ENCODE data around the gene SPG11.
"Not testable (repeated sequence)": the region's sequence is repeated elsewhere in the genome, so short reads cannot be mapped to it uniquely, and the experiment has no call there.

SPG11 gene

DNA sequence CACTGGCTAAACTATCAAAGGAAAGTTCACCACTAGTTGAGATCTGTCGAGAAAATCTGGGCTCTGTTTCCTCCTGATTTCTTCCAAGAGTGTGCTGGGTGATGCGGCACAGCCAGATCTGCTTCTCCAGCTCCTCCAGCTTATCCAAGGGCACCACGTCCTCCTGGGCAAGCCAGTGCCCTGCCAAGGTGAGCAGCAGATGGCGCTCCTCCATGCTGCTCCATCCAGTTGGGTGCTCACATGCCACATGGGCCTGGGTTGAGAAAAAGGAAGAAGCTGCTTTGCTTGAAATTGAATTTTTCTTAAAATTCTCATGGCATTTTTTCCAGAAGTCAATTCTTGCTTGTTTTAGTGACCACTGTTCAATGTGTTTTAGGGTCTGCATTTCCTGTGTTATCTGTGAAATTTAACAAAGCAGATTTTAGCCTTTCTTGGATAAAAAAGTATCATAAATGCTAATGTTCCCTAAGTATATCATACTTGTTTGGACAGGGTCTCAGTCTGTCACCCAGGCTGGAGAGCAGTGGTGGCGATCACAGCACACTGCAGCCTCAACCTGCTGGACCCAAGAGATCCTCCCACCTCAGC, 79.2 kb downstream of the SPG11 start:
- WGBS = 89% methylated on average over 5 of the region's 5 CpGs
- no peak overlapping the region for H3K27ac ChIP-seq (ENCODE audit: low read depth, low read length)
- no peaks in the 10 kb centered on the region for H3K27me3 ChIP-seq (ENCODE audit: insufficient read depth, low read length)
- H3K36me3 ChIP-seq (ENCODE audit: insufficient read depth, low read length) = peaks cover 90% of the 10 kb centered on the region
- no peak overlapping the region for H3K9ac ChIP-seq (ENCODE audit: low read depth, low read length)
- H3K4me3 ChIP-seq (ENCODE audit: low read length) = no peak overlapping the region
- H3K4me1 ChIP-seq (ENCODE audit: insufficient read depth, low read length) = no peaks in the 10 kb centered on the region
- H3K9me3 ChIP-seq (ENCODE audit: insufficient read depth, low read depth, low read length) = no peaks in the 10 kb centered on the region

- no peak overlapping the region for H3K27ac ChIP-seq (ENCODE audit: low read depth, low read length)
- H3K27me3 ChIP-seq (ENCODE audit: insufficient read depth, low read length) = no peaks in the 10 kb centered on the region
- no peak overlapping the region for H3K9ac ChIP-seq (ENCODE audit: low read depth, low read length)
- H3K9me3 ChIP-seq (ENCODE audit: insufficient read depth, low read depth, low read length) = no peaks in the 10 kb centered on the region
- 100% methylated on average over 1 of the region's 2 CpGs for WGBS
- H3K4me3 ChIP-seq (ENCODE audit: low read length) = no peak overlapping the region
- H3K36me3 ChIP-seq (ENCODE audit: insufficient read depth, low read length) = peaks cover 51% of the 10 kb centered on the region
- no peaks in the 10 kb centered on the region for H3K4me1 ChIP-seq (ENCODE audit: insufficient read depth, low read length)
Measured at GRCh38 chr15:44580105-44580504, 83.4 kb downstream of the SPG11 start.

DNA sequence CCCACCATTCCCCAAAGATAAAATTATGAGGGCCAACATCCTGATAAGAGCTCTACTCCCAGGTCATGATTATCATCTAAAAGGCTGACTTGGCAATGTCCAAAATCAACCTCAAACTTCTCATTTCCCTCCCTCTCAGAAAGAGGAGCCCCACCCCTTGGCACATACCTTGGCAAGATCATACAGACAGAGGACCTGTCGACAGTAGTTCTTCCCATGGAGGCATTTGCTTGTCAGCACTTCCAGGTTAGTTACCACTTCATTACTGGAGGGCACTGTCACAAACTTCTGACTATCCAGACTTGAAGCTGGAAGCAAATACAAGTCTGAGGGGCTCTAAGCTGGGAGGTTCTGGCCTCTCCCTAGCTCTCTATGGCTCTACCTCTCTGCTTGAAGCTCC, 88.7 kb downstream of the SPG11 start:
- Histone ChIP-seq H3K27ac (ENCODE audit: low read depth, low read length) (no peak overlapping the region), H3K9me3 (ENCODE audit: insufficient read depth, low read depth, low read length) (no peaks in the 10 kb centered on the region), H3K27me3 (ENCODE audit: insufficient read depth, low read length) (no peaks in the 10 kb centered on the region), H3K9ac (ENCODE audit: low read depth, low read length) (no peak overlapping the region), H3K4me3 (ENCODE audit: low read length) (no peak overlapping the region), H3K4me1 (ENCODE audit: insufficient read depth, low read length) (no peaks in the 10 kb centered on the region), H3K36me3 (ENCODE audit: insufficient read depth, low read length) (peaks cover 25% of the 10 kb centered on the region)
- WGBS = 94% methylated on average over 1 of the region's 1 CpG

- WGBS = 95% methylated on average over 6 of the region's 6 CpGs
Measured at GRCh38 chr15:44573386-44573785, 90.1 kb downstream of the SPG11 start.

GRCh38 chr15:44570361-44570760, 93.1 kb downstream of the SPG11 start:
- Histone ChIP-seq H3K9ac (ENCODE audit: low read depth, low read length) (no peak overlapping the region), H3K9me3 (ENCODE audit: insufficient read depth, low read depth, low read length) (peaks cover 4% of the 10 kb centered on the region), H3K27ac (ENCODE audit: low read depth, low read length) (no peak overlapping the region), H3K4me3 (ENCODE audit: low read length) (no peak overlapping the region), H3K36me3 (ENCODE audit: insufficient read depth, low read length) (peaks cover 50% of the 10 kb centered on the region), H3K27me3 (ENCODE audit: insufficient read depth, low read length) (no peaks in the 10 kb centered on the region), H3K4me1 (ENCODE audit: insufficient read depth, low read length) (no peaks in the 10 kb centered on the region)
- whole genome bisulfite sequencing = 91% methylated on average over 3 of the region's 4 CpGs

More at GRCh38 chr15:44573386-44573785, 90.1 kb downstream of the SPG11 start:
- Histone ChIP-seq H3K27ac (ENCODE audit: low read depth, low read length) (no peak overlapping the region), H3K4me3 (ENCODE audit: low read length) (no peak overlapping the region), H3K9me3 (ENCODE audit: insufficient read depth, low read depth, low read length) (no peaks in the 10 kb centered on the region), H3K9ac (ENCODE audit: low read depth, low read length) (no peak overlapping the region), H3K36me3 (ENCODE audit: insufficient read depth, low read length) (peaks cover 26% of the 10 kb centered on the region), H3K27me3 (ENCODE audit: insufficient read depth, low read length) (no peaks in the 10 kb centered on the region), H3K4me1 (ENCODE audit: insufficient read depth, low read length) (no peaks in the 10 kb centered on the region)

- WGBS = 93% methylated on average over 4 of the region's 4 CpGs
- H3K27me3 ChIP-seq (ENCODE audit: insufficient read depth, low read length) = no peaks in the 10 kb centered on the region
- H3K9ac ChIP-seq (ENCODE audit: low read depth, low read length) = no peak overlapping the region
- H3K27ac ChIP-seq (ENCODE audit: low read depth, low read length) = no peak overlapping the region
- no peak overlapping the region for H3K4me3 ChIP-seq (ENCODE audit: low read length)
- H3K9me3 ChIP-seq (ENCODE audit: insufficient read depth, low read depth, low read length) = peaks cover 15% of the 10 kb centered on the region
- H3K36me3 ChIP-seq (ENCODE audit: insufficient read depth, low read length) = peaks cover 55% of the 10 kb centered on the region
- no peaks in the 10 kb centered on the region for H3K4me1 ChIP-seq (ENCODE audit: insufficient read depth, low read length)
Measured at GRCh38 chr15:44569316-44569715, 94.1 kb downstream of the SPG11 start.

DNA sequence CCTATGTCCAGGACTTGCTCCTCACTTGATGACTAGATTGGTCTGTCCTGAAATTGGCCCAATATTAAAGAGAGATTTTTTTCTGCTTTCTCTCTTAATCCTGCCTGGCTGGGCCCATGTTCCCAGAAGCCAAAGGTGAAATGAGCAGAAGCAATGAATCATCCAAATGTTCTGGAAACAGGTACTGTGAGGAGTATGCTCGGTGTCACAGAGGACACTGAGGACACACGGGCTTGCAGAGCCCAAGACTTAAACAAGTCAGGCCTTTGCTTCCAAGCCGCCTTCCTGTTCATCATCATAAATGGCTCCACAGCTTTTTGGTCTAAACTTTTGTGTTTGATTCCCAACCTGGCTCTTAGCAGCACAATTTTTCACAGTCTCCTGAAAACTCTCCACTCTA, 95.1 kb downstream of the SPG11 start:
- WGBS = 95% methylated on average over 3 of the region's 3 CpGs
- Histone ChIP-seq H3K9me3 (ENCODE audit: insufficient read depth, low read depth, low read length) (peaks cover 23% of the 10 kb centered on the region), H3K4me3 (ENCODE audit: low read length) (no peak overlapping the region), H3K36me3 (ENCODE audit: insufficient read depth, low read length) (peaks cover 63% of the 10 kb centered on the region), H3K27ac (ENCODE audit: low read depth, low read length) (no peak overlapping the region), H3K27me3 (ENCODE audit: insufficient read depth, low read length) (no peaks in the 10 kb centered on the region), H3K9ac (ENCODE audit: low read depth, low read length) (no peak overlapping the region), H3K4me1 (ENCODE audit: insufficient read depth, low read length) (no peaks in the 10 kb centered on the region)

DNA sequence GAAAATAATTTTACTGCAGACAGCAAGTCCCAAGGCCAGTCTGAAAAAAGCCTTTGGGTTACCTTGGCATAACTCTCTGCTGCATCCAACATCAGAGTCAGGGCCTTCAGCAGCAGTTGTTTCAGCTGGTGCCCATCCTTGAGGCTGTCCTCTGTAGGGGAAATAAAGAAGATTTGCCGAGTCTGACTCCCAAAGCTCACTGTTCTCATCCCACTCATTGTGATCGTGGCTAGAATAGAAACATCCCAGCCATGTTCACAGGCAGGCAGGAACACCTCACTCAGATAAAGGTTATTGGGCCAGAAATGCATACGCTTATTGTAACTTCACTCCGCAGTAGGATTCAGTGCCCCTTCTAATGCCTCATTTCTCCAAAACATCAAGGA, 97.3 kb downstream of the SPG11 start:
- H3K36me3 ChIP-seq (ENCODE audit: insufficient read depth, low read length) = peaks cover 73% of the 10 kb centered on the region
- H3K9me3 ChIP-seq (ENCODE audit: insufficient read depth, low read depth, low read length) = peaks cover 23% of the 10 kb centered on the region
- H3K4me1 ChIP-seq (ENCODE audit: insufficient read depth, low read length) = no peaks in the 10 kb centered on the region
- no peak overlapping the region for H3K9ac ChIP-seq (ENCODE audit: low read depth, low read length)
- no peak overlapping the region for H3K27ac ChIP-seq (ENCODE audit: low read depth, low read length)
- no peak overlapping the region for H3K4me3 ChIP-seq (ENCODE audit: low read length)
- H3K27me3 ChIP-seq (ENCODE audit: insufficient read depth, low read length) = no peaks in the 10 kb centered on the region
- 95% methylated on average over 4 of the region's 4 CpGs for WGBS

- H3K36me3 ChIP-seq (ENCODE audit: insufficient read depth, low read length) = peaks cover 79% of the 10 kb centered on the region
- WGBS = 95% methylated on average over 8 of the region's 8 CpGs
- no peak overlapping the region for H3K9ac ChIP-seq (ENCODE audit: low read depth, low read length)
- H3K4me3 ChIP-seq (ENCODE audit: low read length) = no peak overlapping the region
- no peaks in the 10 kb centered on the region for H3K4me1 ChIP-seq (ENCODE audit: insufficient read depth, low read length)
- no peaks in the 10 kb centered on the region for H3K27me3 ChIP-seq (ENCODE audit: insufficient read depth, low read length)
- H3K9me3 ChIP-seq (ENCODE audit: insufficient read depth, low read depth, low read length) = peaks cover 23% of the 10 kb centered on the region
- no peak overlapping the region for H3K27ac ChIP-seq (ENCODE audit: low read depth, low read length)
Measured at GRCh38 chr15:44565387-44566154, 97.9 kb downstream of the SPG11 start.

GRCh38 chr15:44560926-44561325, 102.5 kb downstream of the SPG11 start:
- Histone ChIP-seq H3K9me3 (ENCODE audit: insufficient read depth, low read depth, low read length) (peaks cover 23% of the 10 kb centered on the region), H3K36me3 (ENCODE audit: insufficient read depth, low read length) (peaks cover 96% of the 10 kb centered on the region)
- not testable (repeated sequence) for H3K27me3 ChIP-seq (ENCODE audit: insufficient read depth, low read length); H3K9ac ChIP-seq (ENCODE audit: low read depth, low read length); H3K27ac ChIP-seq (ENCODE audit: low read depth, low read length); H3K4me1 ChIP-seq (ENCODE audit: insufficient read depth, low read length); H3K4me3 ChIP-seq (ENCODE audit: low read length)

DNA sequence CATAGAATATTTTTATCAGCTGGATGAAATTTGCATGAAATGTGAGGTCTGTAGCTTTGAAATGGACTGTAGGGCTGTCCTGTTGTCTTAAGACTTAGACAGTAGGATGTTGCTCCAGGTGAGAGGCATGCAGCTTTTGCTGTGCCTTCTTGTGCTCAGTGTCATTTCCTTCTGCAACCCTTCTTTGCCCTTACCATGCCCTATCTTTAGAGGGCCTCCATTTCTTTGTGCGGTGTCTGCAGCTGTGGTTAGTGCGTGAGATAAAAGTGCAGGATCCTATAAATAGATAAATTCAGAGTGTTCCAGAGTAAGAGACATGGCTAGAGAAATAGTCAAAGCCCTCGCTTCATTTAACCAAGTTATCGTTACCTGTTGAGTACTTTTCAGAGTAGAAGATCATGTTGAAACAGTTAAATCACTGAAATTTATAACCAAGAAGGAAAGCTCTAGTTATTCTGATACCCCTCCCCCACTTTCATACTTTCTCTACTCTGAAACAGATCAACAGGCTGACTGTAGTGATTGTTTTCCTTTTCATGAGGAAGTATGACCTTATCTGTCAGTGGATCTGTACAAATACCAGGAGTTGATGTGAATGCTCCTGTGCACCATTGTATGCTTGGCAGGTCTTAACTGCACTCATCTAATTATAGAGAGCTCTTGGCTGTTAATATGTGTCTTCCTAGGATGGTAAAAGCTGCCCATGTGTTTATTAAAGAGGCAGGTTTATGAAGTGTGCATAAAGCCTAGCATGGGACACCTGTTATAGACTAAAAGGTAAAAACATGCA, 108.3 kb downstream of the SPG11 start:
- H3K27ac ChIP-seq (ENCODE audit: low read depth, low read length) = no peak overlapping the region
- peaks cover 91% of the 10 kb centered on the region for H3K36me3 ChIP-seq (ENCODE audit: insufficient read depth, low read length)
- WGBS = 97% methylated on average over 4 of the region's 4 CpGs

More for the DNA sequence above, 108.3 kb downstream of the SPG11 start:
- Histone ChIP-seq H3K4me1 (ENCODE audit: insufficient read depth, low read length) (no peaks in the 10 kb centered on the region), H3K9me3 (ENCODE audit: insufficient read depth, low read depth, low read length) (no peaks in the 10 kb centered on the region), H3K27me3 (ENCODE audit: insufficient read depth, low read length) (no peaks in the 10 kb centered on the region), H3K4me3 (ENCODE audit: low read length) (no peak overlapping the region), H3K9ac (ENCODE audit: low read depth, low read length) (no peak overlapping the region)
